Hepatocyte (in vitro differentiated cells): ENCODE results near the gene MTIF3. TPM values are rescaled to one million over a fixed set of nuclear protein-coding genes. Genes with fewer than 3 reads are reported as not detected.
A peak's percentile ranks its signal among the peaks of the same experiment; 100 is the strongest.

ENCODE experiments used
- DNase-seq: peaks from one replicate; pipeline ENCODE4 v3.0.0-alpha.2; 2016; ENCODE audit warnings: low spot score
- H2AFZ ChIP-seq: fragments of 200-600 bp; sonication (generic); 2 replicates; pipeline ENCODE4 v1.6.0; 2016; ENCODE audit warnings: antibody characterized with exemption, mild to moderate bottlenecking
- H3K27ac ChIP-seq: fragments of 200-600 bp; sonication (generic); 2 replicates; pipeline ENCODE4 v1.5.1; 2016; ENCODE audit warnings: mild to moderate bottlenecking
- H3K27me3 ChIP-seq: fragments of 200-600 bp; sonication (generic); 2 replicates; pipeline ENCODE4 v1.6.1; 2016
- H3K36me3 ChIP-seq: fragments of 200-600 bp; sonication (generic); replicated peaks from 2 replicates; pipeline ENCODE4 v1.5.1; 2016; ENCODE audit warnings: low read depth; ENCODE audit not compliant: insufficient read depth
- H3K4me1 ChIP-seq: fragments of 200-600 bp; sonication (generic); 2 replicates; pipeline ENCODE4 v1.5.1; 2016; ENCODE audit warnings: mild to moderate bottlenecking, moderate library complexity; ENCODE audit not compliant: insufficient read depth
- H3K4me2 ChIP-seq: fragments of 200-600 bp; sonication (generic); 2 replicates; pipeline ENCODE4 v1.6.0; 2016
- H3K4me3 ChIP-seq: fragments of 200-600 bp; sonication (generic); 2 replicates; pipeline ENCODE4 v1.5.1; 2016; ENCODE audit warnings: mild to moderate bottlenecking
- H3K79me2 ChIP-seq: fragments of 200-600 bp; sonication (generic); 2 replicates; pipeline ENCODE4 v1.6.0; 2017; ENCODE audit warnings: mild to moderate bottlenecking
- H3K9me2 ChIP-seq: fragments of 200-600 bp; sonication (generic); replicated peaks from 2 replicates; pipeline ENCODE4 v1.6.0; 2017; ENCODE audit warnings: mild to moderate bottlenecking; ENCODE audit not compliant: insufficient read depth
- H3K9me3 ChIP-seq: fragments of 200-600 bp; sonication (generic); 2 replicates; pipeline ENCODE4 v1.5.1; 2016; ENCODE audit warnings: low read depth, mild to moderate bottlenecking
- H4K20me1 ChIP-seq: fragments of 200-600 bp; sonication (generic); 2 replicates; pipeline ENCODE4 v1.6.0; 2016; ENCODE audit warnings: mild to moderate bottlenecking; ENCODE audit not compliant: insufficient read depth, poor library complexity, severe bottlenecking
- EZH2 ChIP-seq: fragments of 200-600 bp; sonication (generic); IDR thresholded peaks from 2 replicates; pipeline ENCODE4 v1.6.1; 2016; ENCODE audit warnings: antibody characterized with exemption, mild to moderate bottlenecking, borderline replicate concordance
- EZH2phosphoT487 ChIP-seq: fragments of 200-600 bp; sonication (generic); IDR thresholded peaks from one replicate; pipeline ENCODE4 v1.6.1; 2018; ENCODE audit warnings: antibody characterized with exemption, mild to moderate bottlenecking, low read depth, moderate library complexity; ENCODE audit not compliant: unreplicated experiment, severe bottlenecking
- WGBS: methylation state at CpG from one replicate; pipeline ENCODE4 v1.1.6; 2016; ENCODE audit warnings: low lambda C conversion rate; ENCODE audit errors: missing lambda C conversion rate; 5-methylcytosine and 5-hydroxymethylcytosine counted together
- polyA plus RNA-seq: library from polyadenylated mRNA; unstranded; fragments of >200 nt; fragmentation: Nextera tagmentation; extraction: Ambion mirVana; gene quantifications from 2 replicates; pipeline ENCODE4 v1.2.1, GENCODE V29; 2016
- total RNA-seq: library from RNA; depleted of rRNA; stranded (reverse); fragments of >200 nt; gene quantifications from 2 replicates; pipeline ENCODE4 v1.2.3, GENCODE V29; 2014
- TF ChIP-seq, protein P1 (sequence below): fragments of 200-600 bp; sonication (generic); IDR thresholded peaks from 2 replicates; pipeline ENCODE4 v1.5.1; 2016; ENCODE audit warnings: antibody characterized with exemption, mild to moderate bottlenecking; ENCODE audit not compliant: poor library complexity

MTIF3 gene
- total and polyA plus RNA-seq, 2 experiments from 2014 or later, result 58.0 to 66.7 TPM

DNA sequence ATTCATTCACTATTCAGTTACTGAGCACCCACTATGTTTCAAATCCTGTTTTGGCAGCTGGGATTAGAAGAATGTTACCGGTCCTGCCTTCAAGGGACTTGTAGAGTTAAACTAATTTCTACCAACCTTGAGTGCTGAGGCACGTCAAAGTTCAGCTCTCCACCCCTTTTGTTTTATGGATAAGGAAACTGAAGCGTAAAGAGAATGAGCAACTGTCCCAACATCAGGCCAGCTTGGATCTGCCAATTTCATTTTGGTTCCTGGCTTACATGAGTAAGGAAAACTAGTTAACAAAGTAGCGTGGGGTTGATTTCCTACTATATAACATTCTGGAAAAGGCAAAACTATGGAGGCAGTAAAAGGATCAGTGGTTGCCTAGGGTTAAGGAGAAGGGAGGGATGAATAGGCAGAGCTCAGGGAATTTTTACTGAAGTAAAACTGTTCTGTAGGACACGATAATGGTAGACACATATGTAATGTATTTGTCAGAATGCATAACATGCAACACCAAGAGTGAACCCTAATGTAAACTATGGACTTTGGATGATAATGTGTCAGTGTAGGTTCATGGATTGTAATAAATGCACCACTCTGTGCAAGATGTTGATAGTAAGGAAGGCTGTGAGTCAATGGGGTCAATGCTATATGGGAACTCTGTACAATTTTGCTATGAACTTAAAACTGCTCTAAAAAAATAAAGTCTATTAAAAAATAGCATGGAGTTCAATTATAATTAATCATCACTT lies 19.9 kb upstream of the MTIF3 start:
- peak overlapping the region; percentile 45 for H3K27ac ChIP-seq
- no peak overlapping the region for H3K4me3 ChIP-seq
- no peaks in the 10 kb centered on the region for H4K20me1 ChIP-seq
- H3K9me3 ChIP-seq, result no peaks in the 10 kb centered on the region
- no peak for DNase-seq
- TF ChIP-seq, protein P1, sequence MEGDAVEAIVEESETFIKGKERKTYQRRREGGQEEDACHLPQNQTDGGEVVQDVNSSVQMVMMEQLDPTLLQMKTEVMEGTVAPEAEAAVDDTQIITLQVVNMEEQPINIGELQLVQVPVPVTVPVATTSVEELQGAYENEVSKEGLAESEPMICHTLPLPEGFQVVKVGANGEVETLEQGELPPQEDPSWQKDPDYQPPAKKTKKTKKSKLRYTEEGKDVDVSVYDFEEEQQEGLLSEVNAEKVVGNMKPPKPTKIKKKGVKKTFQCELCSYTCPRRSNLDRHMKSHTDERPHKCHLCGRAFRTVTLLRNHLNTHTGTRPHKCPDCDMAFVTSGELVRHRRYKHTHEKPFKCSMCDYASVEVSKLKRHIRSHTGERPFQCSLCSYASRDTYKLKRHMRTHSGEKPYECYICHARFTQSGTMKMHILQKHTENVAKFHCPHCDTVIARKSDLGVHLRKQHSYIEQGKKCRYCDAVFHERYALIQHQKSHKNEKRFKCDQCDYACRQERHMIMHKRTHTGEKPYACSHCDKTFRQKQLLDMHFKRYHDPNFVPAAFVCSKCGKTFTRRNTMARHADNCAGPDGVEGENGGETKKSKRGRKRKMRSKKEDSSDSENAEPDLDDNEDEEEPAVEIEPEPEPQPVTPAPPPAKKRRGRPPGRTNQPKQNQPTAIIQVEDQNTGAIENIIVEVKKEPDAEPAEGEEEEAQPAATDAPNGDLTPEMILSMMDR, result no peak
- no peak for TF ChIP-seq EZH2phosphoT487
- TF ChIP-seq EZH2, result no peak
- H3K4me2 ChIP-seq, result no peak overlapping the region
- H3K9me2 ChIP-seq, result no peaks in the 10 kb centered on the region
- H3K4me1 ChIP-seq, result no peaks in the 10 kb centered on the region
- no peaks in the 10 kb centered on the region for H3K36me3 ChIP-seq
- no peaks in the 10 kb centered on the region for H3K79me2 ChIP-seq
- H2AFZ ChIP-seq, result no peak overlapping the region
- H3K27me3 ChIP-seq, result no peaks in the 10 kb centered on the region
- WGBS, result 81% methylated on average over 5 of the region's 5 CpGs

DNA sequence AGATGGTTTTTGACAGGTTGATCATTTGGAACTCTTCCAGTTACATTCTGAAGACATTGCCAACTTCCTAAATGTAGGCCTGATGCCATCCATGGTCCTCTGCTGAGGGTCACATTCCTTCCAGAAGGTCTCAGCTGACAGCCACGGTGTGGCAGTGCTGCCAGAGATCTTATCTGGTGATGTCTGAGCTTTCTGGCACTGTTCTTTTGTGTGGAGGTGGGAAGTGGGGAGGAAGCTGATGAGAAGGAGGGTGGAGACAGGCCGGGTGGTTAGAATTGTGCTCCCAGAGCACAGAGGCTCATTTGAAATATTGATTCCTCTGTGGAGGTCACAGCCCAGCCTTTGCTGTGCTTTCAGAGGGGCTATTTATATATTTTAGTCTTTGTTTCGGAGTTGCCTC lies 16.1 kb upstream of the MTIF3 start:
- 44% methylated on average over 3 of the region's 3 CpGs for WGBS
- H2AFZ ChIP-seq, result no peak overlapping the region
- no peak overlapping the region for H3K4me2 ChIP-seq
- no peaks in the 10 kb centered on the region for H3K9me2 ChIP-seq
- H3K27ac ChIP-seq, result no peak overlapping the region
- no peaks in the 10 kb centered on the region for H3K36me3 ChIP-seq
- H3K9me3 ChIP-seq, result no peaks in the 10 kb centered on the region
- DNase-seq, result no peak
- H3K4me3 ChIP-seq, result no peak overlapping the region
- TF ChIP-seq EZH2phosphoT487 (no peak), EZH2 (no peak)
- TF ChIP-seq, protein P1, result no peak
- no peaks in the 10 kb centered on the region for H3K27me3 ChIP-seq
- no peaks in the 10 kb centered on the region for H3K4me1 ChIP-seq
- H3K79me2 ChIP-seq, result no peaks in the 10 kb centered on the region
- no peaks in the 10 kb centered on the region for H4K20me1 ChIP-seq

DNA sequence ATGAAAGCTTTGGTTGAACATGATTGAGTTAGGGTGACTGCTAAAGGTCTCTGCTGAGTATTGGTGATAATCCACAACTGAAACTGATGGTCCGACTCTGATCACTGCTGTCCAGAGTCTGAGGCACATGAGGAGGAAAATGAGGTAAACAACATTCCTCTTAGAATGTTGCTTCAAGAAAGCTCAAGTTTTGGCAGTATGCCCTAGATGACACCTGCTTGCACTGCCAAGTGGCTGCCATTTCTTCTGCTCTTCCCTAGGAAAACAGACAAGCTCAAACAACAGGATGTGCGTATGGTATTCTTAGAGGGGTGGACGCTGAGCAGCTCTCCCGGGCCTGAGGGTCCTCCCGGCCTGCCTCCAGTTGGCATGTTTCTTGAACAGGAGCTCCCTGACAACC lies 15.2 kb upstream of the MTIF3 start:
- H4K20me1 ChIP-seq, result no peaks in the 10 kb centered on the region
- H3K4me3 ChIP-seq, result no peak overlapping the region
- H3K36me3 ChIP-seq, result no peaks in the 10 kb centered on the region
- no peaks in the 10 kb centered on the region for H3K9me3 ChIP-seq
- no peak overlapping the region for H3K4me2 ChIP-seq
- no peak for DNase-seq
- H3K27me3 ChIP-seq, result no peaks in the 10 kb centered on the region
- H3K79me2 ChIP-seq, result no peaks in the 10 kb centered on the region
- no peaks in the 10 kb centered on the region for H3K9me2 ChIP-seq
- WGBS, result 85% methylated on average over 5 of the region's 5 CpGs
- H3K4me1 ChIP-seq, result no peaks in the 10 kb centered on the region
- no peak for TF ChIP-seq EZH2
- TF ChIP-seq EZH2phosphoT487, result no peak
- TF ChIP-seq, protein P1, result no peak
- H2AFZ ChIP-seq, result no peak overlapping the region
- H3K27ac ChIP-seq, result no peak overlapping the region
